Liver (tissue), 9 donors: Measurements from ENCODE around the gene RBM47. TPM values are rescaled to one million over a fixed set of nuclear protein-coding genes. Genes with fewer than 3 reads are reported as not detected.

Experiments used
- DNase-seq: peaks from one replicate; pipeline ENCODE4 v3.0.0-alpha.2; 2017; ENCODE audit warnings: low spot score
- H3K27ac ChIP-seq, 2 donors: one replicate each; pipeline ENCODE4 v1.7.0; 2013; ENCODE audit warnings: inconsistent platforms in 2 of 2, low read length in 2 of 2, control low read depth in 1 of 2, low read depth in 1 of 2, mild to moderate bottlenecking in 1 of 2
- H3K27me3 ChIP-seq, 4 donors: one replicate each; pipeline versions ENCODE4 v1.6.1 to v1.7.0; 2013; ENCODE audit warnings: low read length in 3 of 4, inconsistent platforms in 1 of 4, mild to moderate bottlenecking in 1 of 4, moderate library complexity in 1 of 4; ENCODE audit not compliant: control insufficient read depth in 4 of 4, insufficient read depth in 4 of 4
- H3K36me3 ChIP-seq, 4 donors: one replicate each; pipeline versions ENCODE4 v1.6.1 to v1.7.0; 2013; ENCODE audit warnings: low read length in 3 of 4, mild to moderate bottlenecking in 3 of 4, low read depth in 1 of 4, moderate library complexity in 1 of 4; ENCODE audit not compliant: control insufficient read depth in 4 of 4, insufficient read depth in 3 of 4
- H3K4me1 ChIP-seq, 4 donors: one replicate each; pipeline versions ENCODE4 v1.6.1 to v1.7.0; 2013; ENCODE audit warnings: low read length in 3 of 4, mild to moderate bottlenecking in 3 of 4, moderate library complexity in 1 of 4; ENCODE audit not compliant: control insufficient read depth in 4 of 4, insufficient read depth in 4 of 4
- H3K4me3 ChIP-seq, 3 donors: one replicate each; pipeline versions ENCODE4 v1.6.1 to v1.7.0; 2013; ENCODE audit warnings: low read length in 3 of 3, control low read depth in 1 of 3, low read depth in 1 of 3, mild to moderate bottlenecking in 1 of 3
- H3K9ac ChIP-seq, 2 donors: one replicate each; pipeline ENCODE4 v1.7.0; 2013; ENCODE audit warnings: low read length in 2 of 2, mild to moderate bottlenecking in 2 of 2, moderate library complexity in 2 of 2, control low read depth in 1 of 2, low read depth in 1 of 2
- H3K9me3 ChIP-seq, 4 donors: one replicate each; pipeline versions ENCODE4 v1.6.1 to v1.7.0; 2013; ENCODE audit warnings: low read length in 3 of 4; ENCODE audit not compliant: control insufficient read depth in 4 of 4
- ATF3 ChIP-seq: IDR thresholded peaks from 2 replicates; pipeline ENCODE4 v1.6.1; 2016; ENCODE audit warnings: antibody characterized with exemption
- EGR1 ChIP-seq, 2 donors: IDR thresholded peaks; 2 replicates each; pipeline ENCODE4 v1.6.1; 2016 to 2018; ENCODE audit warnings: antibody characterized with exemption in 2 of 2, low read depth in 2 of 2
- FOXA1 ChIP-seq: IDR thresholded peaks from 2 replicates; pipeline ENCODE4 v1.6.1; 2016; ENCODE audit warnings: antibody characterized with exemption
- FOXA2 ChIP-seq: IDR thresholded peaks from 2 replicates; pipeline ENCODE4 v1.6.1; 2016; ENCODE audit warnings: antibody characterized with exemption
- GABPA ChIP-seq, 2 donors: IDR thresholded peaks in 1 of 2; conservative IDR thresholded peaks in 1 of 2; 2 replicates each; pipeline ENCODE4 v1.6.1; 2016; ENCODE audit warnings: antibody characterized with exemption in 2 of 2, mild to moderate bottlenecking in 1 of 2, moderate library complexity in 1 of 2
- HNF4A ChIP-seq, 2 donors: conservative IDR thresholded peaks; 2 replicates each; pipeline ENCODE4 v1.6.1; 2016; ENCODE audit warnings: antibody characterized with exemption in 2 of 2, mild to moderate bottlenecking in 2 of 2
- HNF4G ChIP-seq: IDR thresholded peaks from 2 replicates; pipeline ENCODE4 v1.6.1; 2016; ENCODE audit warnings: antibody characterized with exemption
- MAX ChIP-seq: IDR thresholded peaks from 2 replicates; pipeline ENCODE4 v1.6.1; 2016; ENCODE audit warnings: antibody characterized with exemption
- NR2F2 ChIP-seq: IDR thresholded peaks from 2 replicates; pipeline ENCODE4 v1.6.1; 2016; ENCODE audit warnings: antibody characterized with exemption
- RAD21 ChIP-seq, 2 donors: IDR thresholded peaks; 2 replicates each; pipeline ENCODE4 v1.6.1; 2016; ENCODE audit warnings: antibody characterized with exemption in 2 of 2, mild to moderate bottlenecking in 2 of 2
- RXRA ChIP-seq, 2 donors: IDR thresholded peaks; 2 replicates each; pipeline ENCODE4 v1.6.1; 2017 to 2018; ENCODE audit warnings: antibody characterized with exemption in 2 of 2, mild to moderate bottlenecking in 1 of 2
- SP1 ChIP-seq: IDR thresholded peaks from 2 replicates; pipeline ENCODE4 v1.6.1; 2018; ENCODE audit warnings: antibody characterized with exemption, mild to moderate bottlenecking
- TAF1 ChIP-seq: conservative IDR thresholded peaks from 2 replicates; pipeline ENCODE4 v1.6.1; 2016; ENCODE audit warnings: antibody characterized with exemption, mild to moderate bottlenecking
- YY1 ChIP-seq: IDR thresholded peaks from 2 replicates; pipeline ENCODE4 v1.6.1; 2016; ENCODE audit warnings: antibody characterized with exemption, mild to moderate bottlenecking
- ZBTB33 ChIP-seq: IDR thresholded peaks from 2 replicates; pipeline ENCODE4 v1.6.1; 2016; ENCODE audit warnings: antibody characterized with exemption
- WGBS: extraction: QIAGEN DNeasy Blood & Tissue Kit; methylation state at CpG from one replicate; pipeline ENCODE4 v1.1.7; 2013; 5-methylcytosine and 5-hydroxymethylcytosine counted together
- polyA plus RNA-seq, 2 donors: library from polyadenylated mRNA; stranded (reverse) in 1 of 2; unstranded in 1 of 2; fragments of 200-250 nt in 1 of 2; fragments of >200 nt in 1 of 2; fragmentation: Nextera tagmentation in 1 of 2; extraction: Ambion mirVana in 1 of 2; gene quantifications; one replicate each; pipeline versions ENCODE4 v1.2.1 to v1.2.3, GENCODE V29; 2013 to 2015
- total RNA-seq, 2 donors: library from RNA; depleted of rRNA; stranded (reverse); fragments of >200 nt; gene quantifications; one replicate each; pipeline ENCODE4 v1.2.3, GENCODE V29; 2014
- TF ChIP-seq, protein P1 (sequence below): IDR thresholded peaks from 2 replicates; pipeline ENCODE4 v1.6.1; 2016; ENCODE audit warnings: antibody characterized with exemption, mild to moderate bottlenecking
- TF ChIP-seq, protein P2 (sequence below): fragments of 150-350 bp; IDR thresholded peaks from 2 replicates; pipeline ENCODE4 v1.5.1; 2017; ENCODE audit warnings: improper control_type of control experiment, low read depth, low read length; ENCODE audit not compliant: missing input control
- donor health status: healthy.
- donor health status: healthy.
- donor health status: healthy.
- donor health status: healthy.
- donor health status: healthy.

RBM47 gene
- total and polyA plus RNA-seq, 4 donors: 16.5 to 81.2 (median 24.7) TPM

DNA sequence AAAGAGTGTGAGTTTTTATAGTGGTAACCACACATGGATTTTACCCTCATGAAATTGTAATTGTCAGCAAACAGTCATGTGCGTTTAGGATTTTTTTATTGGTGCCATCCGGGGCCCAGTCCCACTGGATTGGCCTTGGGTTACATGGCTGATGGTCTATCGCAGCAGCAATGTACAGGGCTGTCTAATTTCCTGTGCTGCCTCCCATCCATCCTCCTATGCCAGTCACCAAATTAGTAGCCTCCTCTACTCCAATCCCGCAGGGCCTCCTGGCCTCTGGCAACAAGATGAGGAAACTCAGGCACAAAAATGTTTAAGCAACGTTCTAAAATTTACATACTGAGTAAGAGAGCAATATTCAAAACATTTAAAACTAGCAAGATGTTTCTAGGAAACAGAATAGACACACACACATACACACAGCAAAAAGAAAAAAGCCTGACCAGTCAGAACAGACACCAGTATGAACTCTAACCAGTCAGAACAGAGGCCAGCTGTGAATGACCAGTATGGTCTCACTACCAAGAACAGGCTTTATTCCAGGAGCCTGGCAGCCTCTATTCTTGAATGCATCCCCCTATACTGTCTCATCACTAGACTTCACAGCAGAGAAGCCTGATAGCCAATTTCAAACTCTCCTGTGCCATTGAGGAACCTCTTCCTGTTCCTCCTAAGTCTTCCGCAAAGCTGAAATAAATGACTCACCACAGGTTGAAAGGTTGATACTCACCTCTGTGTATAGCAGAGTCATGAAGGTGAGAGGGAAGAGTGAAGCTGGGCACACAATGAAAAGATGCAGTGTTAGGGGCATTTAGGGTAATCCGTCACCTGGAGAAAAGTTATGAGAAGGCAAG is 251.9 kb downstream of the RBM47 start:
- no peak overlapping the region for H3K4me3 ChIP-seq
- H3K27me3 ChIP-seq: no peaks in the 10 kb centered on the region
- H3K4me1 ChIP-seq: peaks cover 0 to 11% (median 8%) of the 10 kb centered on the region in 4 donors
- H3K36me3 ChIP-seq: no peaks in the 10 kb centered on the region
- H3K9me3 ChIP-seq: no peaks in the 10 kb centered on the region
- TF ChIP-seq RXRA (IDR thresholded peaks at IDR 0.05) (no peak), NR2F2 (no peak)
- TF ChIP-seq, protein P1, sequence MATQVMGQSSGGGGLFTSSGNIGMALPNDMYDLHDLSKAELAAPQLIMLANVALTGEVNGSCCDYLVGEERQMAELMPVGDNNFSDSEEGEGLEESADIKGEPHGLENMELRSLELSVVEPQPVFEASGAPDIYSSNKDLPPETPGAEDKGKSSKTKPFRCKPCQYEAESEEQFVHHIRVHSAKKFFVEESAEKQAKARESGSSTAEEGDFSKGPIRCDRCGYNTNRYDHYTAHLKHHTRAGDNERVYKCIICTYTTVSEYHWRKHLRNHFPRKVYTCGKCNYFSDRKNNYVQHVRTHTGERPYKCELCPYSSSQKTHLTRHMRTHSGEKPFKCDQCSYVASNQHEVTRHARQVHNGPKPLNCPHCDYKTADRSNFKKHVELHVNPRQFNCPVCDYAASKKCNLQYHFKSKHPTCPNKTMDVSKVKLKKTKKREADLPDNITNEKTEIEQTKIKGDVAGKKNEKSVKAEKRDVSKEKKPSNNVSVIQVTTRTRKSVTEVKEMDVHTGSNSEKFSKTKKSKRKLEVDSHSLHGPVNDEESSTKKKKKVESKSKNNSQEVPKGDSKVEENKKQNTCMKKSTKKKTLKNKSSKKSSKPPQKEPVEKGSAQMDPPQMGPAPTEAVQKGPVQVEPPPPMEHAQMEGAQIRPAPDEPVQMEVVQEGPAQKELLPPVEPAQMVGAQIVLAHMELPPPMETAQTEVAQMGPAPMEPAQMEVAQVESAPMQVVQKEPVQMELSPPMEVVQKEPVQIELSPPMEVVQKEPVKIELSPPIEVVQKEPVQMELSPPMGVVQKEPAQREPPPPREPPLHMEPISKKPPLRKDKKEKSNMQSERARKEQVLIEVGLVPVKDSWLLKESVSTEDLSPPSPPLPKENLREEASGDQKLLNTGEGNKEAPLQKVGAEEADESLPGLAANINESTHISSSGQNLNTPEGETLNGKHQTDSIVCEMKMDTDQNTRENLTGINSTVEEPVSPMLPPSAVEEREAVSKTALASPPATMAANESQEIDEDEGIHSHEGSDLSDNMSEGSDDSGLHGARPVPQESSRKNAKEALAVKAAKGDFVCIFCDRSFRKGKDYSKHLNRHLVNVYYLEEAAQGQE: no peak
- WGBS: 75% methylated on average over 7 of the region's 7 CpGs
- no peak for DNase-seq
- no peak overlapping the region for H3K9ac ChIP-seq
- H3K27ac ChIP-seq: no peak overlapping the region

DNA sequence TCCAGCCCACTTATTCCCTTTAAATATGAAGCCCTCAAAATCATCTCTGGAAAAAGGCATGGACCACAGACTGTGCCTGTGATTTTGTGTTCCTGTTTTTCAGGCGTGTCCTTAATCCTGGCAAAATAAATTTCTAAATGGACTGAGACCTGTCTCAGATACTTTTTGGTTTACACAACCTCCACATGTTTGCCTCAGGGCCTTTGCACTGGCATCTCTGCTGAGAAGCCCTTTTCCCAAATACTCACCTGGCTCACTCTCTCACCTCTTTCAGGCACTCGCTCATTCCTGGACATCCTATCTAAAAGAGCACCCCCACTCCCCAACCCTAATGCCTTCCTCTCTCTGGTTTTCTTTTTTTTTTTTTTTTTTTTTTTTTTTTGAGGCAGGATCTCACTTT is 254.0 kb downstream of the RBM47 start:
- 77% methylated on average over 2 of the region's 2 CpGs for WGBS

More for the DNA sequence above, 254.0 kb downstream of the RBM47 start:
- no peaks in the 10 kb centered on the region for H3K27me3 ChIP-seq
- peak overlapping the region in 2 of 3 donors; percentile 17 to 32 for H3K4me3 ChIP-seq
- no peaks in the 10 kb centered on the region for H3K9me3 ChIP-seq
- peak overlapping the region; percentile 62 to 63 for H3K27ac ChIP-seq
- H3K9ac ChIP-seq: no peak overlapping the region
- TF ChIP-seq FOXA1: no peak
- TF ChIP-seq FOXA2: no peak
- no peak for TF ChIP-seq HNF4A (conservative IDR thresholded peaks at IDR 0.05)
- TF ChIP-seq NR2F2: no peak
- TF ChIP-seq MAX: no peak
- TF ChIP-seq, protein P2, sequence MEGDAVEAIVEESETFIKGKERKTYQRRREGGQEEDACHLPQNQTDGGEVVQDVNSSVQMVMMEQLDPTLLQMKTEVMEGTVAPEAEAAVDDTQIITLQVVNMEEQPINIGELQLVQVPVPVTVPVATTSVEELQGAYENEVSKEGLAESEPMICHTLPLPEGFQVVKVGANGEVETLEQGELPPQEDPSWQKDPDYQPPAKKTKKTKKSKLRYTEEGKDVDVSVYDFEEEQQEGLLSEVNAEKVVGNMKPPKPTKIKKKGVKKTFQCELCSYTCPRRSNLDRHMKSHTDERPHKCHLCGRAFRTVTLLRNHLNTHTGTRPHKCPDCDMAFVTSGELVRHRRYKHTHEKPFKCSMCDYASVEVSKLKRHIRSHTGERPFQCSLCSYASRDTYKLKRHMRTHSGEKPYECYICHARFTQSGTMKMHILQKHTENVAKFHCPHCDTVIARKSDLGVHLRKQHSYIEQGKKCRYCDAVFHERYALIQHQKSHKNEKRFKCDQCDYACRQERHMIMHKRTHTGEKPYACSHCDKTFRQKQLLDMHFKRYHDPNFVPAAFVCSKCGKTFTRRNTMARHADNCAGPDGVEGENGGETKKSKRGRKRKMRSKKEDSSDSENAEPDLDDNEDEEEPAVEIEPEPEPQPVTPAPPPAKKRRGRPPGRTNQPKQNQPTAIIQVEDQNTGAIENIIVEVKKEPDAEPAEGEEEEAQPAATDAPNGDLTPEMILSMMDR: no peak
- TF ChIP-seq EGR1 (IDR thresholded peaks at IDR 0.05; ENCODE audit: low read depth in 2 of 2): no peak
- TF ChIP-seq TAF1: no peak
- TF ChIP-seq HNF4G: no peak
- TF ChIP-seq ZBTB33: no peak
- TF ChIP-seq RXRA (IDR thresholded peaks at IDR 0.05): no peak
- TF ChIP-seq, protein P1: no peak
- no peak for TF ChIP-seq GABPA (IDR thresholded peaks at IDR 0.05 in 1 of 2, conservative IDR thresholded peaks at IDR 0.05 in 1 of 2)
- no peak for TF ChIP-seq ATF3
- TF ChIP-seq RAD21 (IDR thresholded peaks at IDR 0.05): no peak
- no peak for TF ChIP-seq SP1
- TF ChIP-seq YY1: no peak
- DNase-seq: no peak
- peaks cover 0 to 21% (median 15%) of the 10 kb centered on the region in 4 donors for H3K4me1 ChIP-seq
- no peaks in the 10 kb centered on the region for H3K36me3 ChIP-seq
